ENCODE results near the gene ALAD.

- TF ChIP-seq, protein P1, sequence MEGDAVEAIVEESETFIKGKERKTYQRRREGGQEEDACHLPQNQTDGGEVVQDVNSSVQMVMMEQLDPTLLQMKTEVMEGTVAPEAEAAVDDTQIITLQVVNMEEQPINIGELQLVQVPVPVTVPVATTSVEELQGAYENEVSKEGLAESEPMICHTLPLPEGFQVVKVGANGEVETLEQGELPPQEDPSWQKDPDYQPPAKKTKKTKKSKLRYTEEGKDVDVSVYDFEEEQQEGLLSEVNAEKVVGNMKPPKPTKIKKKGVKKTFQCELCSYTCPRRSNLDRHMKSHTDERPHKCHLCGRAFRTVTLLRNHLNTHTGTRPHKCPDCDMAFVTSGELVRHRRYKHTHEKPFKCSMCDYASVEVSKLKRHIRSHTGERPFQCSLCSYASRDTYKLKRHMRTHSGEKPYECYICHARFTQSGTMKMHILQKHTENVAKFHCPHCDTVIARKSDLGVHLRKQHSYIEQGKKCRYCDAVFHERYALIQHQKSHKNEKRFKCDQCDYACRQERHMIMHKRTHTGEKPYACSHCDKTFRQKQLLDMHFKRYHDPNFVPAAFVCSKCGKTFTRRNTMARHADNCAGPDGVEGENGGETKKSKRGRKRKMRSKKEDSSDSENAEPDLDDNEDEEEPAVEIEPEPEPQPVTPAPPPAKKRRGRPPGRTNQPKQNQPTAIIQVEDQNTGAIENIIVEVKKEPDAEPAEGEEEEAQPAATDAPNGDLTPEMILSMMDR (IDR thresholded peaks at IDR 0.05), result no peak
- no peak for TF ChIP-seq POLR2AphosphoS5 (IDR thresholded peaks at IDR 0.05; ENCODE audit: low read depth, low read length)
- TF ChIP-seq REST (IDR thresholded peaks at IDR 0.05; ENCODE audit: insufficient read depth in 1 of 2, low read depth in 2 of 2, low read length in 1 of 2), result no peak
These were observed 31.9 kb downstream of the ALAD start for GRCh38 chr9:113368982-113369854.

Measured in Panc1 (cell line).